Stimulated activated CD4-positive, alpha-beta T cell treated with anti-CD3 and anti-CD28 coated beads, Interleukin-1b, Interleukin-23, amount 100 ng/mL, for 24 hours (primary cell): ENCODE measurements around the gene ZFYVE27.
A peak's percentile ranks its signal among the peaks of the same experiment; 100 is the strongest.

ENCODE experiments used
- DNase-seq, 4 experiments: peaks; one replicate each; pipeline ENCODE4 v3.0.0-alpha.2; 2020; ENCODE audit warnings: low read depth in 4 of 4, low spot score in 1 of 4

Gene ZFYVE27

GRCh38 chr10:97743169-97743943 lies 6.4 kb downstream of the ZFYVE27 start:
- DNase-seq = no peak

GRCh38 chr10:97744405-97745035 lies 7.6 kb downstream of the ZFYVE27 start:
- DNase-seq = no peak

GRCh38 chr10:97747573-97747972 lies 10.6 kb downstream of the ZFYVE27 start:
- no peak for DNase-seq

GRCh38 chr10:97748116-97748515 lies 11.2 kb downstream of the ZFYVE27 start:
- DNase-seq = no peak

- no peak for DNase-seq
Observed at GRCh38 chr10:97752956-97753355, 16.0 kb downstream of the ZFYVE27 start.

GRCh38 chr10:97754726-97755125 lies 17.8 kb downstream of the ZFYVE27 start:
- DNase-seq = no peak

GRCh38 chr10:97755718-97756117 lies 18.8 kb downstream of the ZFYVE27 start:
- DNase-seq = no peak

GRCh38 chr10:97757471-97757870 lies 20.5 kb downstream of the ZFYVE27 start:
- DNase-seq = no peak

GRCh38 chr10:97759158-97759887 lies 22.4 kb downstream of the ZFYVE27 start:
- DNase-seq = peak in 1 of 4 experiments; percentile 23

- DNase-seq = no peak
Observed at GRCh38 chr10:97759946-97760345, 23.0 kb downstream of the ZFYVE27 start.

GRCh38 chr10:97760461-97761257 lies 23.7 kb downstream of the ZFYVE27 start:
- DNase-seq = no peak

GRCh38 chr10:97761331-97761865 lies 24.5 kb downstream of the ZFYVE27 start:
- DNase-seq = no peak

GRCh38 chr10:97762056-97762455 lies 25.1 kb downstream of the ZFYVE27 start:
- no peak for DNase-seq

- no peak for DNase-seq
Observed at GRCh38 chr10:97762816-97763215, 25.9 kb downstream of the ZFYVE27 start.

GRCh38 chr10:97763411-97763810 lies 26.5 kb downstream of the ZFYVE27 start:
- no peak for DNase-seq

- no peak for DNase-seq
Observed at GRCh38 chr10:97763947-97764346, 27.0 kb downstream of the ZFYVE27 start.

GRCh38 chr10:97764519-97764931 lies 27.6 kb downstream of the ZFYVE27 start:
- DNase-seq = no peak

- DNase-seq = no peak
Observed at GRCh38 chr10:97765201-97765600, 28.3 kb downstream of the ZFYVE27 start.

GRCh38 chr10:97766106-97766810 lies 29.3 kb downstream of the ZFYVE27 start:
- DNase-seq = no peak
